Neuron (in vitro differentiated cells): ENCODE data around the gene MED8.

Source experiments
- H2AFZ ChIP-seq: one replicate; pipeline ENCODE4 v1.6.1; 2013; ENCODE audit warnings: low read depth, mild to moderate bottlenecking, inconsistent platforms, low read length, moderate library complexity
- H3K27me3 ChIP-seq: one replicate; pipeline ENCODE4 v1.6.1; 2013; ENCODE audit warnings: low read length; ENCODE audit not compliant: insufficient read depth
- H3K36me3 ChIP-seq: one replicate; pipeline ENCODE4 v1.6.1; 2013; ENCODE audit warnings: low read length; ENCODE audit not compliant: insufficient read depth
- H3K4me1 ChIP-seq: one replicate; pipeline ENCODE4 v1.6.1; 2013; ENCODE audit warnings: low read length; ENCODE audit not compliant: insufficient read depth
- H3K4me3 ChIP-seq: 2 replicates; pipeline ENCODE4 v1.5.1; 2013; ENCODE audit warnings: mild to moderate bottlenecking, low read length, moderate library complexity
- H3K9me3 ChIP-seq: one replicate; pipeline ENCODE4 v1.6.1; 2013; ENCODE audit warnings: low read length

The MED8 gene

DNA sequence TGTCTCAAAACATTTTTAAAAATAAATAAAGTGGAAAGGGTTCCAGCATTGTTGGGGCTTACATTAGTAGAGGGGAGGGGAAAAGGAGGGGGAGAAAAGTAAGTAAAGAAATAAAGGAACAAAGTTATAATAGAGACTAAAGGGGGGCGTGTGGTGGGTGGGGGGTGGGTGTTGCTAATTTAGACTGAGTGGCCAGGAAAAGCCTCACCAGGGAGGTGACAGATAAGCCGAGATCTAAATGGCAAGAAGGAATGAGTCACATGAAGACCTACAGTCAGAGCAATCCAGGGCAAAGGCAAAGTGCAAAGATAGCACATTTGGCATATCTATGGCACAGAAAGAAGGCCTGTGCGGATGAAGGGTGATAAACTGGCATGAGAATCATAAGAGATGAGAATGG, 44.5 kb downstream of the MED8 start:
- Histone ChIP-seq H3K4me1 (peaks cover 11% of the 10 kb centered on the region), H3K27me3 (peaks cover 26% of the 10 kb centered on the region), H2AFZ (no peak overlapping the region), H3K9me3 (no peaks in the 10 kb centered on the region), H3K36me3 (no peaks in the 10 kb centered on the region), H3K4me3 (no peak overlapping the region)

GRCh38 chr1:43344267-43344850, 45.2 kb downstream of the MED8 start:
- no peak overlapping the region for H3K4me3 ChIP-seq
- peaks cover 5% of the 10 kb centered on the region for H3K4me1 ChIP-seq
- H3K36me3 ChIP-seq: no peaks in the 10 kb centered on the region
- H3K27me3 ChIP-seq: peaks cover 26% of the 10 kb centered on the region
- H3K9me3 ChIP-seq: no peaks in the 10 kb centered on the region
- no peak overlapping the region for H2AFZ ChIP-seq

DNA sequence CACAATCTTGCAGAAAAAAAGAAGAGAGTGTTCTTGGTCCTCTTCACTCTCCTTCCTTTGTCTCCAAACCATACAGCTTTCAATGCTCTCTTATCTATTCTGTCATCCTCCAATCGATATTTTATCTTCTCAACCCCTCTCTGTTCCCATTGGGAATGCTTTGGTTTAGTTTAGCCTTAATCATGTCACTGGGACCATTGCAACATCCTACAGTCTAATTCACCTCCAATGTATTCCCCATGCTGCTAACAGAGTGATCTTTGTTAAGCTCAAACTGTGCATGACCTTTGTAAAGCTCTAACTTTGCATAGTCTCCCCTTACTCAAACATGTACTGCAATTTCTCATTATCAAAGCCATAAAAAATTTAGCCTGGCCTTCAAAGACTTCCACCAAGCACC, 49.0 kb downstream of the MED8 start:
- Histone ChIP-seq H3K9me3 (no peaks in the 10 kb centered on the region), H3K4me1 (no peaks in the 10 kb centered on the region), H3K27me3 (peaks cover 7% of the 10 kb centered on the region), H3K4me3 (no peak overlapping the region), H3K36me3 (no peaks in the 10 kb centered on the region), H2AFZ (no peak overlapping the region)

DNA sequence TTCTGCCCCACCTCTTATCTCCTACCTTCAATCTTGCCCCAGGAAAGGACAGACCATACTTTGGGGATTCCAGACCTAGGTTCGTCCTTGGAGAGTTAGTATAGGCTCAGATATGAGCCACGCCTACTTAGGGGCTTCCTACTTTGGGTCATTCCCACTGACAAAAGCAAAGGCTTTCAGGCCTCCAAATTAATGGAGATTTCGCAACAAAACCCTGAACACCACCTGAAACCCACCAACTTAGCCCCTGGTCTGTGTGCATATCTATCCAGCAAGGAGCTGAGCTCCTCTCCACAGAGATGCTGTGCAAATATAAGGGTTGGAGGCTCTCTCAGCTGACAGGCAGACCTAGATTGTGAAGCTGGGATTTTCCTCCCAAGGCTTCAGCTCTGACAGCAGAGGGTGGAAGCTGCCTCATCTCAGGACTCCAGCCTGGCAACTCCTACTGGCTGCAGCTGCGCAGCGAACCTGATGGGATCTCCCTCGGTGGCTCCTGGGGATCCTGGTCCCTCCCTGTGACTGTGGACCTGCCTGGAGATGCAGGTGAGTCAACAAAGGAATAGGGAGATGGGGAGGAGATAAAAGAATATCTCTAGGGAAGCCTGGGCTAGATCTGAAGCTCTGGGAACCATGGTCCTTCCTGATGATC, 49.9 kb downstream of the MED8 start:
- Histone ChIP-seq H3K4me3 (no peak overlapping the region), H3K4me1 (no peaks in the 10 kb centered on the region), H3K27me3 (peaks cover 7% of the 10 kb centered on the region), H2AFZ (no peak overlapping the region), H3K9me3 (no peaks in the 10 kb centered on the region), H3K36me3 (no peaks in the 10 kb centered on the region)

DNA sequence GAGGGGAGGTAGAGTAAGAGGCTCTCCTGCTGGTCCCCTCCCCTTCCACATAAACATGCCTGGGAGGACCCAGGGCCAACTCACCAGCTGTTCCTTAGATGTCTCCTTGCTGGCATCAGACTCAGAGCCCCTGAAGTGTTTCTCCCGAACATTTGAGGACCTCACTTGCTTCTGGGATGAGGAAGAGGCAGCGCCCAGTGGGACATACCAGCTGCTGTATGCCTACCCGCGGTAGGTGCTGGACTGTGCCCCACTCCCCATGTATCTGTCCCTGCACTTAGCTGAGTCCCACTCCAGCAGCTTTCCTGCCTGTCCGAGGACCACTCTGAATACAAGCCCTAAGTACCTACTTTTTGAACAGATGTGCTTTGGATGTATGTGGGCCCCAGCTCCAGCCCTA, 51.6 kb downstream of the MED8 start:
- Histone ChIP-seq H2AFZ (no peak overlapping the region), H3K9me3 (no peaks in the 10 kb centered on the region), H3K4me1 (no peaks in the 10 kb centered on the region), H3K36me3 (no peaks in the 10 kb centered on the region), H3K4me3 (no peak overlapping the region), H3K27me3 (peaks cover 3% of the 10 kb centered on the region)

- H3K27me3 ChIP-seq: peaks cover 3% of the 10 kb centered on the region
- H3K9me3 ChIP-seq: no peaks in the 10 kb centered on the region
- H3K36me3 ChIP-seq: no peaks in the 10 kb centered on the region
- H3K4me3 ChIP-seq: no peak within 1 kb of the TSS
- H2AFZ ChIP-seq: no peak within 1 kb of the TSS
- no peaks in the 10 kb centered on the region for H3K4me1 ChIP-seq
Measured at GRCh38 chr1:43337588-43337987, 52.0 kb downstream of the MED8 start, which contains the start of gene MPL. MPL (plus strand) TSS chr1:43337818; CDS start chr1:43337849, 31 bp downstream.

- Histone ChIP-seq H3K9me3 (no peaks in the 10 kb centered on the region), H3K4me1 (no peaks in the 10 kb centered on the region), H2AFZ (no peak overlapping the region), H3K4me3 (no peak overlapping the region), H3K36me3 (no peaks in the 10 kb centered on the region), H3K27me3 (no peaks in the 10 kb centered on the region)
Measured at GRCh38 chr1:43334453-43335205, 55.0 kb downstream of the MED8 start.
